Measurements from ENCODE around the gene SETDB2. TPM values are rescaled to one million over a fixed set of nuclear protein-coding genes. Genes with fewer than 3 reads are reported as not detected.

Gene SETDB2
- total RNA-seq, 4 donors from 2014 or later = 1.7 to 6.2 (median 4.6) TPM

DNA sequence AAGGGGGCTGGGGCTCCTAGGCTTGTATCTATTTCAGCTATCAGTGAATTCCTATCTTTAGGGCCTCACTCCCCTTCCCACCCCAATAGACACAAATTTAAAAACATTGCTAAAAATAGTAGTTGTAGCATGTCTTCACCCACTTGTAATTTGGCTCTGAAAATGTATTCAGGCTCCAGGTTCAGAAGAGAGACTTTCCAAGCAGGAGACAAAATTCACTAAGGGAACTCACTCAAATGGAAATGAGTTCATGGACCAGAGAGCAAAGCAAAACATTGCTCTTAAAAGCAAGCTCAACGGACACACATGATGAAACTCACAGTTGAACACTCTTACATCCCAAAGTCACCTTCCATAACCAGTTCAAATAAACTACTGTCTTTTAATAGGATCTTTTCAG, 88.5 kb downstream of the SETDB2 start:
- in situ Hi-C loops (cut with MboI; ENCODE audit: low sequenced_read_pairs in 4 of 4) = no loop called here
- TF ChIP-seq, protein P1, sequence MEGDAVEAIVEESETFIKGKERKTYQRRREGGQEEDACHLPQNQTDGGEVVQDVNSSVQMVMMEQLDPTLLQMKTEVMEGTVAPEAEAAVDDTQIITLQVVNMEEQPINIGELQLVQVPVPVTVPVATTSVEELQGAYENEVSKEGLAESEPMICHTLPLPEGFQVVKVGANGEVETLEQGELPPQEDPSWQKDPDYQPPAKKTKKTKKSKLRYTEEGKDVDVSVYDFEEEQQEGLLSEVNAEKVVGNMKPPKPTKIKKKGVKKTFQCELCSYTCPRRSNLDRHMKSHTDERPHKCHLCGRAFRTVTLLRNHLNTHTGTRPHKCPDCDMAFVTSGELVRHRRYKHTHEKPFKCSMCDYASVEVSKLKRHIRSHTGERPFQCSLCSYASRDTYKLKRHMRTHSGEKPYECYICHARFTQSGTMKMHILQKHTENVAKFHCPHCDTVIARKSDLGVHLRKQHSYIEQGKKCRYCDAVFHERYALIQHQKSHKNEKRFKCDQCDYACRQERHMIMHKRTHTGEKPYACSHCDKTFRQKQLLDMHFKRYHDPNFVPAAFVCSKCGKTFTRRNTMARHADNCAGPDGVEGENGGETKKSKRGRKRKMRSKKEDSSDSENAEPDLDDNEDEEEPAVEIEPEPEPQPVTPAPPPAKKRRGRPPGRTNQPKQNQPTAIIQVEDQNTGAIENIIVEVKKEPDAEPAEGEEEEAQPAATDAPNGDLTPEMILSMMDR (IDR thresholded peaks at IDR 0.05 in 4 of 5, conservative IDR thresholded peaks at IDR 0.05 in 1 of 5) = no peak
- no peak for TF ChIP-seq POLR2A (IDR thresholded peaks at IDR 0.05)
- no peak for ATAC-seq

DNA sequence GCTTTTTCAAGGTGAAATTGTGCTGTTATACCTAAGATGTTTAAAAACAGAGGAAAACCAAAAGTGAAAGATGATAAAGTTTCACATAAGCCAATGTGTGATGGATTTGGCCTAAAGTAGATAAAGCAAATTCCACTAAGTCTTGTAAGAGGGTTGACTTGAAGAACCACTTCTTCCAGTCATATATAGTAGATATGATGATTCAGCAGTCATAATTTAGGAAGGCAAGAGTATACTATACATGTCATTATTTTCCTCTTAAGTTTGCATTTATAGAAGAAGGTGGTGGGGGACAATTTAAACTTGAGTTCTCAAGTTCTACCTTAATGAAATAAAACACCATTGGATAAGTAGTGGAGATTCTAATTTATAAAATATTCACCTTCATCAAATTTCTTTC, 88.9 kb downstream of the SETDB2 start:
- Histone ChIP-seq H3K4me3 (no peak overlapping the region), H3K4me1 (no peaks in the 10 kb centered on the region), H3K36me3 (no peaks in the 10 kb centered on the region), H3K27me3 (no peaks in the 10 kb centered on the region), H3K9me3 (no peaks in the 10 kb centered on the region), H3K27ac (no peak overlapping the region)
- TF ChIP-seq, protein P1 (IDR thresholded peaks at IDR 0.05 in 4 of 5, conservative IDR thresholded peaks at IDR 0.05 in 1 of 5) = no peak
- TF ChIP-seq POLR2A (IDR thresholded peaks at IDR 0.05) = no peak
- in situ Hi-C loops (cut with MboI; ENCODE audit: low sequenced_read_pairs in 4 of 4) = no loop called here
- no peak for DNase-seq
- no peak for ATAC-seq
- intact Hi-C loops (cut with DNase I; ENCODE audit: low total_unique reads) = no loop called here

More for the DNA sequence above, 88.5 kb downstream of the SETDB2 start:
- Histone ChIP-seq H3K4me1 (no peaks in the 10 kb centered on the region), H3K4me3 (no peak overlapping the region), H3K36me3 (no peaks in the 10 kb centered on the region), H3K27ac (no peak overlapping the region), H3K9me3 (no peaks in the 10 kb centered on the region), H3K27me3 (no peaks in the 10 kb centered on the region)
- DNase-seq = no peak
- intact Hi-C loops (cut with DNase I; ENCODE audit: low total_unique reads) = no loop called here

DNA sequence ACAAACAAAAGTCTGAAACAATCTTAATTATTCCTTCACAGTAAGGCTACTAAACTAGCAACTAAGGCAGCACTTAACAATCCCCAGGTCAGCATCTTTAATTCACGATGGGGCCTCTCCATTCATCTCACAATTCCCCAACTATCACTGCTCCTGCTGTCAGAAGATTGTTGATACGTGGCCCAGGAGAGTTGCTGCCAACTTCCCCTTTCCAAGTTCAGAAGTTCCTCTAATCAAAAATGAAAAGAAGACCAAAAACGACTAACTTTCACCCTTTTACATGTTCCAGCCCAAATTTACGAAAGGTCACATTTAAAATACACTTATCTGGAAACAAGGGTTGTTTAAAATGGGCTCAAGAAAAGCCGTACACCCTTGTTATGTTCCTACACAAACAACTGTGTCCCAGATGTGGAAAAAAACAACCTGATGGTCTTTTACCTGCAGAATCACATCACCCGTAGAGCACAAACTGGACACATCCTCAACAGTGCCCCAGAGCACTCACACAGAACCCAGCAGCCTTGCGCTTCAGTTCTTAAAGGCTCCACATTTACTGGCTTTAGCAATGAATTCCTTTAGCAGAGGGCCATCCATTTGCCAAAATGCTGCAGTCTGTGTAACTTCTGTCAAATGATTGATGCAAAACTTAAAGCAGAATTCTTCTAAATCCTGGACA, 89.7 kb downstream of the SETDB2 start:
- no peaks in the 10 kb centered on the region for H3K27me3 ChIP-seq
- intact Hi-C loops (cut with DNase I; ENCODE audit: low total_unique reads) (no loop called here), in situ Hi-C loops (cut with MboI; ENCODE audit: low sequenced_read_pairs in 4 of 4) (no loop called here)
- no peak for ATAC-seq
- no peak overlapping the region for H3K4me3 ChIP-seq
- no peaks in the 10 kb centered on the region for H3K36me3 ChIP-seq
- TF ChIP-seq POLR2A (IDR thresholded peaks at IDR 0.05) = no peak
- TF ChIP-seq, protein P1 (IDR thresholded peaks at IDR 0.05 in 4 of 5, conservative IDR thresholded peaks at IDR 0.05 in 1 of 5) = no peak
- H3K4me1 ChIP-seq = no peaks in the 10 kb centered on the region
- no peak overlapping the region for H3K27ac ChIP-seq
- DNase-seq = no peak
- no peaks in the 10 kb centered on the region for H3K9me3 ChIP-seq

DNA sequence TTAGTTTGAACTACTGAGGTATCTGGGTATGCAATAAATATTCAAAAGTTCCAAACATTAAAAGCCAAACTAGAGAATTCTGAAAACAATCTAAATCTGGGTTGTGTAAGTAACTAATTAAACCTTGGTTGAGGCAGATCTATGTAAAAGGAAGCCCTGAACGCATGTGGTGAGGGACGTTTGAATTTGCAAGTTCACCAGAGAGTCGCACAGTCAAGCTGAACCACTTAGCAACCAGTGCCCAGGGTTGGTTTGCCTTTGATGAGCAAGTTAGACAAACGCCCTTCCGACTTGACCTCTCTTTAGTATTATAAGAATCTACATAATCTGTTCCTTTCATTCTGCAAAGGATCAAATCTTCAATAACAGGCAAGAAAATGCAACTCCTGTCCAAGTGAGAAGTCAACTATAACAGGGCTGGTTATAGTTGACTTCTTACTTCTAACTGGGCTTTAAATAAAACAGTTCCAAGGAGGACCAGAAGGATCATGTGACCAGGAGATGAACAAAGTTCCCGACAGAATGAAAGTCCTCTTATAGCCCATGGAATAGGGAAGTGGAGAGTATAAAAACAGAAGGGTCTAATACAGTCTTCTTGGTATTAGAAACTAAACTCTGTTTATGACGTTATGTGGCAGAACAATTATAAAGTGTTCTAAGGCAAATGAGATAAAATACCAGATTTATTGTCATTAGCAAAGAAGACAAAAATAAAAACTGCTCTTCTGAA, 92.2 kb downstream of the SETDB2 start:
- no peak for DNase-seq
- Histone ChIP-seq H3K36me3 (peaks cover 0 to 20% of the 10 kb centered on the region in 2 donors), H3K27ac (no peak overlapping the region), H3K4me3 (no peak overlapping the region), H3K4me1 (no peaks in the 10 kb centered on the region), H3K27me3 (no peaks in the 10 kb centered on the region), H3K9me3 (no peaks in the 10 kb centered on the region)
- ATAC-seq = no peak
- intact Hi-C loops (cut with DNase I; ENCODE audit: low total_unique reads) (no loop called here), in situ Hi-C loops (cut with MboI; ENCODE audit: low sequenced_read_pairs in 4 of 4) (no loop called here)
- TF ChIP-seq, protein P1 (IDR thresholded peaks at IDR 0.05 in 4 of 5, conservative IDR thresholded peaks at IDR 0.05 in 1 of 5) = no peak
- no peak for TF ChIP-seq POLR2A (IDR thresholded peaks at IDR 0.05)
